Forelimb muscle (tissue), 1 donor: Measurements from ENCODE around the gene CKLF. TPM values are rescaled to one million over a fixed set of nuclear protein-coding genes. Genes with fewer than 3 reads are reported as not detected.

ENCODE experiments used
- polyA plus RNA-seq: library from polyadenylated mRNA; unstranded; fragments of 120-200 nt; gene quantifications from one replicate; pipeline ENCODE4 v1.2.1, GENCODE V29; 2013; ENCODE audit not compliant: insufficient read length

Gene CKLF
- polyA plus RNA-seq, 1 donor = 26.0 TPM

Other genes starting within 250 kb of the CKLF start
- gene CDH5, start 185.9 kb upstream of the CKLF start, polyA plus RNA-seq = 76.2 TPM
- 1.6 TPM for gene BEAN1, start 125.3 kb upstream of the CKLF start, polyA plus RNA-seq
- gene TK2, start 2.5 kb upstream of the CKLF start, polyA plus RNA-seq = 14.9 TPM
- gene CMTM1, start 13.9 kb downstream of the CKLF start, polyA plus RNA-seq = 7.3 TPM
- gene CMTM2, start 26.9 kb downstream of the CKLF start, polyA plus RNA-seq = 0.30 TPM
- gene CMTM3, start 52.1 kb downstream of the CKLF start, polyA plus RNA-seq = 57.2 TPM
- 8.8 TPM for gene CMTM4, start 144.2 kb downstream of the CKLF start, polyA plus RNA-seq
- gene DYNC1LI2, start 199.0 kb downstream of the CKLF start, polyA plus RNA-seq = 84.0 TPM
- not detected for gene TERB1, start 249.0 kb downstream of the CKLF start, polyA plus RNA-seq